NCI-H1930 (cell line): Measurements from ENCODE around the gene TAF4B.
A peak's percentile ranks its signal among the peaks of the same experiment; 100 is the strongest.
"Not testable (repeated sequence)": the region's sequence is repeated elsewhere in the genome, so short reads cannot be mapped to it uniquely, and the experiment has no call there.

ENCODE experiments used
- DNase-seq, 2 experiments: peaks; one replicate each; lab custom pipeline; 2025; lab: John Stamatoyannopoulos, UW

The TAF4B gene, protein sequence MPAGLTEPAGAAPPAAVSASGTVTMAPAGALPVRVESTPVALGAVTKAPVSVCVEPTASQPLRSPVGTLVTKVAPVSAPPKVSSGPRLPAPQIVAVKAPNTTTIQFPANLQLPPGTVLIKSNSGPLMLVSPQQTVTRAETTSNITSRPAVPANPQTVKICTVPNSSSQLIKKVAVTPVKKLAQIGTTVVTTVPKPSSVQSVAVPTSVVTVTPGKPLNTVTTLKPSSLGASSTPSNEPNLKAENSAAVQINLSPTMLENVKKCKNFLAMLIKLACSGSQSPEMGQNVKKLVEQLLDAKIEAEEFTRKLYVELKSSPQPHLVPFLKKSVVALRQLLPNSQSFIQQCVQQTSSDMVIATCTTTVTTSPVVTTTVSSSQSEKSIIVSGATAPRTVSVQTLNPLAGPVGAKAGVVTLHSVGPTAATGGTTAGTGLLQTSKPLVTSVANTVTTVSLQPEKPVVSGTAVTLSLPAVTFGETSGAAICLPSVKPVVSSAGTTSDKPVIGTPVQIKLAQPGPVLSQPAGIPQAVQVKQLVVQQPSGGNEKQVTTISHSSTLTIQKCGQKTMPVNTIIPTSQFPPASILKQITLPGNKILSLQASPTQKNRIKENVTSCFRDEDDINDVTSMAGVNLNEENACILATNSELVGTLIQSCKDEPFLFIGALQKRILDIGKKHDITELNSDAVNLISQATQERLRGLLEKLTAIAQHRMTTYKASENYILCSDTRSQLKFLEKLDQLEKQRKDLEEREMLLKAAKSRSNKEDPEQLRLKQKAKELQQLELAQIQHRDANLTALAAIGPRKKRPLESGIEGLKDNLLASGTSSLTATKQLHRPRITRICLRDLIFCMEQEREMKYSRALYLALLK

GRCh38 chr18:26226229-26227050 lies at the start of gene TAF4B:
TSS of gene TAF4B (plus strand) at chr18:26226445. CDS start at chr18:26226934, 489 bp downstream.
- peak; percentile 86 to 91 for DNase-seq

DNA sequence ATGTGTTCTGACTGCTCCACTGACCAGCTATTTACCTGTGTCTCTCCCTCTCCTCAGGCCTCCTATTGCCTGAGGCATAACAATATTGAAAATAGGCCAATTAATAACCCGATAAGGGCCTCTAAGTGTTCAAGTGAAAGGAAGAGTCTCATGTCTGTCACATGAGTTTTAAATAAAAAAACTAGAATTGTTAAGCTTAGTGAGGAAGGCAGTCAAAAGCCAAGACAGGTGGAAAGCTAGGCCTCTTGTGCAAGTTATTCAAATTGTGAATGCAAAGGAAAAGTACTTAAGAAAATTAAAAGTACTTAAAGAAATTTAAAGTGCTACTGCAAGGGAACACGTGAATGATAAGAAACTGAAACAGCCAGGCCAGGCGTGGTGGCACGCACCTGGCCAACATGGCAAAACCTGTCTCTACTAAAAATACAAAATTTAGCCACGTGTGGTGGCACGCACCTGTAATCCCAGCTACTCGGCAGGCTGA lies 44.9 kb upstream of the TAF4B start:
- no peak for DNase-seq

DNA sequence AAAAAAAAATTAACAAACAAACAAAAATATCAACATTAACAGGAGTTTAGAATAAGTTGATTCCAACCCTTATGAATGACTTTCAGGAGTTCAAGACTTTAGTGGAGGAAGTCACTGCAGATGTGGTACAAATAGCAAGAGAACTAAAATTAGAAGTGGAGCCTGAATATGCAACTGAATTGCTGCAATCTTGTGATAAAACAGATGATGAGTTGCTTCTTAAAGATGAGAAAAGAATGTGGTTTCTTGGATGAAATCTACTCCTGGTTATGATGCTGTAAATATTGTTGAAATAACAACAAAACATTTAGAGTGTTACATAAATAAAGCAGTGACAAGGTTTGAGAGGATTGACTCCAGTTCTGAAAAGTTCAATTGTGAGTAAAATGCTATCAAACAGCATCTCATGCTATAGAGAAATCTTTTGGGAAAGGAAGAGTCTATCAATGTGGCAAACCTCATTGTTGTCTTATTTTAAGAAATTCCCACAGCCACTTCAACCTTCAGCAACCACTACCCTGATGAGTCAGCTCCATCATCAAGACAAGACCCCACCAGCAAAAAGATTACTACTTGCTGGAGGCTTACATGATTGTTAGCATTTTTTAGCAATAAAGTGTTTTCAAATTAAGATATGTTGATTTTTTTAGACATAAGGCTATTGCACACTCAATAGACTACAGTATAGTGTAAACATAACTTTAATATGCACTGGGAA lies 42.7 kb upstream of the TAF4B start:
- no peak for DNase-seq

- DNase-seq: no peak
Measured at GRCh38 chr18:26185267-26185666, 41.0 kb upstream of the TAF4B start.

GRCh38 chr18:26190506-26190905 lies 35.7 kb upstream of the TAF4B start:
- no peak for DNase-seq

DNA sequence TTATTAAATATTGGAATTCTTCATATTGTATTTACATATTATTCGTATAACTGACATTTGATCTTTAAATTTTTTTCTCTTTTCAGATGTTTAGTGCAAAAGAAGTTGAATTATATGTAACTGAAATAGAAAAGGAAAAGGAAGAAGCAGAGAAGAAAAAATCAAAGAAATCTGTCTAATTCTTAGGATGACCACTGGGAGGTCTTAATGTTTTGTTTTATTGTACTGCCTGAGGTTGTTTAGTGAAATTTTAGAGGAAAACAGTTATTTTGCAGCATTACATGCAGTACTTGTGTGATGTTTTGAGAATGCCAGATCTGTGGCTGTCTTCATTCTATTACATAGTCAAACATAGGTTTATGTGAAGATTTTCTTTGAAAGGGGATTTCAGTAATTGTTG lies 34.0 kb upstream of the TAF4B start:
- no peak for DNase-seq

- no peak for DNase-seq
Measured at GRCh38 chr18:26196605-26197004, 29.6 kb upstream of the TAF4B start.

- DNase-seq: not testable (repeated sequence)
Measured at GRCh38 chr18:26202001-26202400, 24.2 kb upstream of the TAF4B start.

DNA sequence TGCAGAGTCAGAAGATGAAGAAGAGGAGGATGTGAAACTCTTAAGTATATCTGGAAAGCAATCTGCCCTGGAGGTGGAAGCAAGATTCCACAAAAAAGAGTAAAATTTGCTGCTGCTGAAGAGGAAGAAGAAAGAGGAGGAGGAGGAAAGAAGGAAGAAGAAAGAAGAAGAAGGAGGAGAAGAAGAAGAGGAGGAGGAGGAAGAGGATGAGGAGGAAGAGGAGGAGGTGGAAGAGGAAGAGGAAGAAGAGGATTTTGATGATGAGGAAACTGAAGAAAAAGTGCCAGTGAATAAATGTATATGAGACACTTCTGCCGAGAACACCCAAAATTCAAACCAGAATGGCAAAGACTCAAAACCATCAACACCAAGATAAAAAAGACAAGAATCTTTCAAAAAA lies 20.9 kb upstream of the TAF4B start:
- DNase-seq: no peak

DNA sequence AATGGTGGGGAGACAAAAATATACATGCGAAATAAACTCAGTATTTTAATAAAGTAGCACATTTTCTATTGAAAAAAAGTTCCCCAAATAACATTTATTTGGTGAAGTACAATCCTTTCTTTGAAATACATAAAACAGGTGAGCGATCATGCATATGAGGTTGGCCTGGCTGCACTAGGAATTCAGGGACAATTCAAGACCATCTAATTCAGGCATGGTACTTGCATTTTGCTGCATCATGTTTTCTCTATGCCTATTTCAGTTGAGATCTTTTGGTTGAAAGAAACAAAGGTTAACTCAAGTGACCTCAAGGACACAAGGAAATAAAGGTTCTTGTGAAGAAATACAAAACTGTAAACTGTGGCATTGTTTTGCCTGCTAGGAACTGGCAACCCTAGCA lies 19.8 kb upstream of the TAF4B start:
- DNase-seq: no peak

GRCh38 chr18:26207937-26208336 lies 18.3 kb upstream of the TAF4B start:
- DNase-seq: no peak

DNA sequence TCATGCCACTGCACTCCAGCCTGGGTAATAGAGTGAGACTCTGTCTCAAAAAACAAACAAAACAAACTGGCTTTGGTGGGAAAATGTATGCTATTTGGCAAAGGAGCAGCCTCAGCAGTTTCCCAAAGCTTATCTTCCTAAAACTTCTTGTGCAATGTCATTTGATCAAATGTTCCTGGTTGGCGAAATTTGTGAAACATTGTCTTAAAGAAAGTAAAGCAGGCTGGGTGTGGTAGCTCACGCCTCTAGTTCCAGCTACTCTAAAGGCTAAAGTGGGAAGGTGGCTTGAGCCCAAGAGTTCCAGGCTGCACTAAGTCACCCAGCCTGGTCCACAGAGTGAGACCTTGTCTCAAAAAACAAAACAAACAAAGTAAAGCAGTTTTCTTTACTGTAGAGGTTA lies 17.3 kb upstream of the TAF4B start:
- DNase-seq: no peak

- no peak for DNase-seq
Measured at GRCh38 chr18:26210147-26210546, 16.1 kb upstream of the TAF4B start.

DNA sequence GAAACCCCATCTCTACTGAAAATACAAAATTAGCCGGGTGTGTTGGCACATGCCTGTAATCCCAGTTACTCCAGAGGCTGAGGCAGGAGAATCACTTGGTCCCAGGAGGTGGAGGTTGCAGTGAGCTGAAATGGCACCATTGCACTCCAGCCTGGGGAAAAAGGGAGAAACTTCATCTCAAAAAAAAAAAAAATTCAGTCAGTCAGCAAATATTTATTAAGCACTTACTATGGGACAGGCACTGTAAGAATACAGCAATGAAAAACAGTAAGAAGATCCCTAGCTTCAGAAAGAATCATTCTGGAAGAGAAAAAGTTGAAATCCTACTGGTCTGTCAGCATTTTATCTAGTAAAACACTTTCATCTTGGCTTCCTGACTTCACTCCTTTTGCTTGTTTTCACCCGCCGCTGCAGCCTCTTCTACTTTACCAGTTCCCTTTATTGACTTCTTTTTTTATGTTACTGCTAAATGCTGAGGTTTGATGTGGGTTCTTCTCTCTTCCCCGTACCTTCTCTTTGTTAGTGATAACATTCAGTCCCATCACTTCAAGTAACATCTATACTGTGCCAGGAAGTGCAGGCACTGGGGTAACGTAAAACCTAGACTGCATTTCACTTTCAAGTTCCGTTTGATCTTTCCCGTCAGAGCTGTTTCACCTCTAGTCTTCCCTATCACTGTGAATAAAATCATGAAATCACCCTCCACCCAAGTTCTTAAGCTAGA lies 10.8 kb upstream of the TAF4B start:
- no peak for DNase-seq

- no peak for DNase-seq
Measured at GRCh38 chr18:26225022-26225693, 1.1 kb upstream of the TAF4B start.

- DNase-seq: no peak
Measured at GRCh38 chr18:26225915-26226228, 373 bp upstream of the TAF4B start.

- no peak for DNase-seq
Measured at GRCh38 chr18:26227051-26227670, 916 bp downstream of the TAF4B start.

GRCh38 chr18:26228562-26229260 lies 2.5 kb downstream of the TAF4B start:
- no peak for DNase-seq

DNA sequence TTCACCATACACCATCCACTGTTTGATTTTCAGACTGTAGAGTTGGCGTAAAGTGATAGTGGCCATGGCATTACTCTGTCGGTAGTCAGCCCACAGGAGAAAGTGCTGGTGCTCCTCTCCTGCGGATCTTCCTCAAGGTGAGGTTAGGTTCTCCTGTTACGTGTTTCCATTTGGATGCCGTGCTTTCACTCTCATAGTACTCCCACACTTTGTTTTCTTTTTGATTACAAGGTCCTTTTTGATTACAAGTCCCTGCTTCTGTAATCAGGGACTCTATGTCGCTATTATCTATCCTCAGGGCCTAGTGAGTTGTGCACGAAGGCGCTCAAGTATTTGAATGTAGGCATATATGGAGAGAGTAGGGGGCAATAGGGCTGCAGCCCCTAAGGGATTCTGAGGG lies 4.3 kb downstream of the TAF4B start:
- DNase-seq: no peak
